ENCODE data around the gene AXL. TPM values are rescaled to one million over a fixed set of nuclear protein-coding genes. Genes with fewer than 3 reads are reported as not detected.

Gene AXL
- total and polyA plus RNA-seq, 9 of the 15 experiments (the other 6 are each of a cell fraction or from before 2014, with no cell fraction given), result 0.80 to 6.6 (median 1.6) TPM

- TF ChIP-seq FOXP4 (CRISPR knock-in tag; IDR thresholded peaks at IDR 0.05; ENCODE audit: borderline replicate concordance) (peak; percentile 5; the same call in 1 of the 2 replicates), PCBP1 (IDR thresholded peaks at IDR 0.05; ENCODE audit: low read depth, low read length, poor library complexity, severe bottlenecking) (peak; percentile 95), GTF2E2 (tag; IDR thresholded peaks at IDR 0.05) (peak; percentile 34), POLR2AphosphoS5 (IDR thresholded peaks at IDR 0.05; ENCODE audit: control insufficient read depth, insufficient read depth, low read depth, low read length) (peak; percentile 13; the same call in 1 of the 2 replicates), GABPB1 (CRISPR knock-in tag; IDR thresholded peaks at IDR 0.05) (no peak)
Observed at GRCh38 chr19:41264581-41265394, 45.8 kb downstream of the AXL start (continued).
